Erythroblast (primary cell): ENCODE results near the gene PARD3.

Experiments used
- GATA1 ChIP-seq: IDR thresholded peaks from 2 replicates; pipeline ENCODE4 v1.6.1; 2011; ENCODE audit warnings: low read depth, mild to moderate bottlenecking, control low read depth, low read length, moderate library complexity
- POLR2A ChIP-seq: IDR thresholded peaks from 2 replicates; pipeline ENCODE4 v1.6.1; 2011; ENCODE audit warnings: mild to moderate bottlenecking, low read length

- TF ChIP-seq POLR2A (no peak), GATA1 (no peak)
Measured at GRCh38 chr10:34760606-34761005, 54.5 kb downstream of the PARD3 start.
